HEK293 (cell line): ENCODE results near the gene NUP85.
A peak's percentile ranks its signal among the peaks of the same experiment; 100 is the strongest.
"Not testable (repeated sequence)": the region's sequence is repeated elsewhere in the genome, so short reads cannot be mapped to it uniquely, and the experiment has no call there.

ENCODE experiments used
- CTCF ChIA-PET: fragments of 350-600 bp; formaldehyde crosslinking; extraction: SDS; loops from one replicate; lab custom pipeline; 2021; ENCODE audit warnings: antibody characterized with exemption; lab: Yijun Ruan, JAX
- POLR2A ChIA-PET: fragments of 300-600 bp; formaldehyde crosslinking; extraction: SDS; loops from one replicate; lab custom pipeline; 2020; ENCODE audit warnings: antibody characterized with exemption, inconsistent platforms; lab: Yijun Ruan, JAX
- H3K27ac ChIP-seq: fragments of 200-500 bp; sonication (Bioruptor generic); 2 replicates; pipeline ENCODE4 v1.5.1; 2014; ENCODE audit warnings: low read depth, low read length, control low read depth, inconsistent platforms; ENCODE audit errors: extremely low read depth
- H3K36me3 ChIP-seq, 2 experiments: fragments of 200-500 bp in 1 of 2; sonication (Bioruptor generic) in 1 of 2; 1 replicate in 1 of 2; 2 replicates in 1 of 2; pipeline ENCODE4 v1.5.1; 2014 to 2017; ENCODE audit warnings: inconsistent platforms in 2 of 2, low read length in 2 of 2; ENCODE audit not compliant: control insufficient read depth in 2 of 2, insufficient read depth in 1 of 2
- H3K4me1 ChIP-seq: fragments of 200-500 bp; sonication (Bioruptor generic); 2 replicates; pipeline ENCODE4 v1.5.1; 2014; ENCODE audit warnings: mild to moderate bottlenecking, low read length, inconsistent platforms; ENCODE audit not compliant: control insufficient read depth, insufficient read depth
- H3K4me3 ChIP-seq: 2 replicates; pipeline ENCODE4 v1.5.1; 2011; ENCODE audit warnings: low read depth, mild to moderate bottlenecking, control low read depth, low read length, moderate library complexity
- H3K9me3 ChIP-seq: fragments of 200-500 bp; sonication (Bioruptor generic); 2 replicates; pipeline ENCODE4 v1.5.1; 2014; ENCODE audit warnings: low read depth, low read length, inconsistent platforms; ENCODE audit not compliant: control insufficient read depth, insufficient read depth
- BCL11B ChIP-seq: fragments of 450-650 bp; formaldehyde crosslinking; IDR thresholded peaks from 2 replicates; pipeline ENCODE4 v1.5.1; 2016; ENCODE audit warnings: low read depth, missing biosample characterization, missing genetic modification characterization
- BCL6B ChIP-seq: fragments of 450-650 bp; formaldehyde crosslinking; IDR thresholded peaks from 2 replicates; pipeline ENCODE4 v1.5.1; 2017; ENCODE audit warnings: missing biosample characterization, missing genetic modification characterization
- HIC1 ChIP-seq: fragments of 450-650 bp; formaldehyde crosslinking; IDR thresholded peaks from 2 replicates; pipeline ENCODE4 v1.5.1; 2016; ENCODE audit warnings: missing biosample characterization, missing genetic modification characterization
- MZF1 ChIP-seq: fragments of 450-650 bp; formaldehyde crosslinking; IDR thresholded peaks from 2 replicates; pipeline ENCODE4 v1.5.1; 2017; ENCODE audit warnings: missing biosample characterization, missing genetic modification characterization, borderline replicate concordance
- OSR2 ChIP-seq: fragments of 450-650 bp; formaldehyde crosslinking; IDR thresholded peaks from 2 replicates; pipeline ENCODE4 v1.5.1; 2016; ENCODE audit warnings: missing biosample characterization, missing genetic modification characterization
- REST ChIP-seq: fragments of 450-650 bp; formaldehyde crosslinking; IDR thresholded peaks from 2 replicates; pipeline ENCODE4 v1.5.1; 2016; ENCODE audit warnings: missing biosample characterization, missing genetic modification characterization
- SALL2 ChIP-seq: fragments of 450-650 bp; formaldehyde crosslinking; IDR thresholded peaks from 2 replicates; pipeline ENCODE4 v1.5.0; 2017; ENCODE audit warnings: missing biosample characterization, mild to moderate bottlenecking, missing genetic modification characterization, borderline replicate concordance
- ZBTB1 ChIP-seq: fragments of 450-650 bp; formaldehyde crosslinking; IDR thresholded peaks from 2 replicates; pipeline ENCODE4 v1.5.1; 2016; ENCODE audit warnings: missing biosample characterization, missing genetic modification characterization
- ZFP3 ChIP-seq: fragments of 450-650 bp; formaldehyde crosslinking; IDR thresholded peaks from 2 replicates; pipeline ENCODE4 v1.5.1; 2016; ENCODE audit warnings: low read depth, missing biosample characterization, missing genetic modification characterization
- ZNF114 ChIP-seq: fragments of 450-650 bp; formaldehyde crosslinking; IDR thresholded peaks from 2 replicates; pipeline ENCODE4 v1.5.0; 2017; ENCODE audit warnings: missing biosample characterization, missing genetic modification characterization
- ZNF138 ChIP-seq: fragments of 450-650 bp; formaldehyde crosslinking; IDR thresholded peaks from 2 replicates; pipeline ENCODE4 v1.5.1; 2016; ENCODE audit warnings: missing biosample characterization, missing genetic modification characterization, borderline replicate concordance
- ZNF155 ChIP-seq: fragments of 450-650 bp; formaldehyde crosslinking; IDR thresholded peaks from 2 replicates; pipeline ENCODE4 v1.5.1; 2016; ENCODE audit warnings: missing biosample characterization, missing genetic modification characterization
- ZNF169 ChIP-seq: fragments of 450-650 bp; formaldehyde crosslinking; IDR thresholded peaks from 2 replicates; pipeline ENCODE4 v1.5.1; 2016; ENCODE audit warnings: missing biosample characterization, missing genetic modification characterization
- ZNF2 ChIP-seq: fragments of 450-650 bp; formaldehyde crosslinking; IDR thresholded peaks from 2 replicates; pipeline ENCODE4 v1.5.1; 2016; ENCODE audit warnings: missing biosample characterization, missing genetic modification characterization
- ZNF266 ChIP-seq: fragments of 450-650 bp; formaldehyde crosslinking; IDR thresholded peaks from 2 replicates; pipeline ENCODE4 v1.5.1; 2016; ENCODE audit warnings: missing biosample characterization, missing genetic modification characterization, low read depth
- ZNF37A ChIP-seq: fragments of 450-650 bp; IDR thresholded peaks from 2 replicates; pipeline ENCODE4 v1.5.1; 2018; ENCODE audit warnings: missing biosample characterization, missing genetic modification characterization
- ZNF391 ChIP-seq: fragments of 450-650 bp; formaldehyde crosslinking; IDR thresholded peaks from 2 replicates; pipeline ENCODE4 v1.5.1; 2016; ENCODE audit warnings: low read depth, missing biosample characterization, missing genetic modification characterization, borderline replicate concordance
- ZNF426 ChIP-seq: fragments of 450-650 bp; formaldehyde crosslinking; IDR thresholded peaks from 2 replicates; pipeline ENCODE4 v1.5.1; 2017; ENCODE audit warnings: missing biosample characterization, missing genetic modification characterization, mild to moderate bottlenecking, inconsistent platforms, moderate library complexity
- ZNF521 ChIP-seq: fragments of 450-650 bp; formaldehyde crosslinking; IDR thresholded peaks from 2 replicates; pipeline ENCODE4 v1.5.1; 2017; ENCODE audit warnings: missing biosample characterization, mild to moderate bottlenecking, missing genetic modification characterization
- ZNF600 ChIP-seq: fragments of 450-650 bp; formaldehyde crosslinking; IDR thresholded peaks from 2 replicates; pipeline ENCODE4 v1.5.1; 2016; ENCODE audit warnings: missing biosample characterization, missing genetic modification characterization
- ZNF621 ChIP-seq: fragments of 450-650 bp; formaldehyde crosslinking; IDR thresholded peaks from 2 replicates; pipeline ENCODE4 v1.5.1; 2017; ENCODE audit warnings: missing biosample characterization, missing genetic modification characterization
- ZNF677 ChIP-seq: fragments of 450-650 bp; IDR thresholded peaks from 2 replicates; pipeline ENCODE4 v1.5.0; 2018; ENCODE audit warnings: missing biosample characterization, mild to moderate bottlenecking, missing genetic modification characterization, moderate library complexity
- ZNF768 ChIP-seq: fragments of 450-650 bp; formaldehyde crosslinking; IDR thresholded peaks from 2 replicates; pipeline ENCODE4 v1.5.1; 2018; ENCODE audit warnings: missing biosample characterization, mild to moderate bottlenecking, missing genetic modification characterization
- ZNF776 ChIP-seq: fragments of 450-650 bp; formaldehyde crosslinking; IDR thresholded peaks from 2 replicates; pipeline ENCODE4 v1.5.0; 2017; ENCODE audit warnings: missing biosample characterization, missing genetic modification characterization, borderline replicate concordance
- ZNF777 ChIP-seq: fragments of 450-650 bp; formaldehyde crosslinking; IDR thresholded peaks from 2 replicates; pipeline ENCODE4 v1.5.1; 2017; ENCODE audit warnings: missing biosample characterization, missing genetic modification characterization, borderline replicate concordance
- ZNF830 ChIP-seq: fragments of 450-650 bp; IDR thresholded peaks from 2 replicates; pipeline ENCODE4 v1.5.0; 2018; ENCODE audit warnings: missing biosample characterization, missing genetic modification characterization, low read depth, mild to moderate bottlenecking, moderate library complexity
- TF ChIP-seq, protein P1 (sequence below): IDR thresholded peaks from 2 replicates; pipeline ENCODE4 v1.6.1; 2011; ENCODE audit warnings: mild to moderate bottlenecking, low read depth, low read length, borderline replicate concordance
- TF ChIP-seq, protein P2 (sequence below): fragments of 450-650 bp; formaldehyde crosslinking; IDR thresholded peaks from 2 replicates; pipeline ENCODE4 v1.5.1; 2016; ENCODE audit warnings: missing biosample characterization, missing genetic modification characterization

The NUP85 gene

GRCh38 chr17:75205037-75205792, at the start of gene NUP85 (continued):
- TF ChIP-seq REST (tag by site-specific recombination) (peak; percentile 39; the same call in 1 of the 2 replicates), ZNF169 (tag by site-specific recombination) (no peak), BCL6B (no peak), ZNF37A (no peak), ZNF138 (tag by site-specific recombination) (no peak), ZNF521 (tag by site-specific recombination) (no peak), ZNF600 (tag by site-specific recombination) (peak; percentile 96), ZNF114 (tag by site-specific recombination) (no peak), SALL2 (tag by site-specific recombination) (no peak), ZBTB1 (no peak), ZNF621 (tag by site-specific recombination) (no peak), ZNF155 (tag by site-specific recombination) (no peak), HIC1 (tag by site-specific recombination) (no peak), ZNF768 (tag by site-specific recombination) (no peak; the same call in 1 of the 2 replicates), ZNF391 (peak; percentile 86; the same call in 1 of the 2 replicates), MZF1 (tag by site-specific recombination) (no peak), ZNF830 (no peak), ZNF677 (tag by site-specific recombination) (no peak), ZNF266 (no peak), ZFP3 (tag by site-specific recombination) (no peak), BCL11B (no peak; the same call in 1 of the 2 replicates), ZNF426 (no peak), ZNF2 (tag by site-specific recombination) (peak; percentile 74; the same call in 1 of the 2 replicates), ZNF776 (tag by site-specific recombination) (no peak), ZNF777 (peak; percentile 86; the same call in 1 of the 2 replicates), OSR2 (no peak)
- TF ChIP-seq, protein P1, sequence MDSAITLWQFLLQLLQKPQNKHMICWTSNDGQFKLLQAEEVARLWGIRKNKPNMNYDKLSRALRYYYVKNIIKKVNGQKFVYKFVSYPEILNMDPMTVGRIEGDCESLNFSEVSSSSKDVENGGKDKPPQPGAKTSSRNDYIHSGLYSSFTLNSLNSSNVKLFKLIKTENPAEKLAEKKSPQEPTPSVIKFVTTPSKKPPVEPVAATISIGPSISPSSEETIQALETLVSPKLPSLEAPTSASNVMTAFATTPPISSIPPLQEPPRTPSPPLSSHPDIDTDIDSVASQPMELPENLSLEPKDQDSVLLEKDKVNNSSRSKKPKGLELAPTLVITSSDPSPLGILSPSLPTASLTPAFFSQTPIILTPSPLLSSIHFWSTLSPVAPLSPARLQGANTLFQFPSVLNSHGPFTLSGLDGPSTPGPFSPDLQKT: no peak
- TF ChIP-seq, protein P2, sequence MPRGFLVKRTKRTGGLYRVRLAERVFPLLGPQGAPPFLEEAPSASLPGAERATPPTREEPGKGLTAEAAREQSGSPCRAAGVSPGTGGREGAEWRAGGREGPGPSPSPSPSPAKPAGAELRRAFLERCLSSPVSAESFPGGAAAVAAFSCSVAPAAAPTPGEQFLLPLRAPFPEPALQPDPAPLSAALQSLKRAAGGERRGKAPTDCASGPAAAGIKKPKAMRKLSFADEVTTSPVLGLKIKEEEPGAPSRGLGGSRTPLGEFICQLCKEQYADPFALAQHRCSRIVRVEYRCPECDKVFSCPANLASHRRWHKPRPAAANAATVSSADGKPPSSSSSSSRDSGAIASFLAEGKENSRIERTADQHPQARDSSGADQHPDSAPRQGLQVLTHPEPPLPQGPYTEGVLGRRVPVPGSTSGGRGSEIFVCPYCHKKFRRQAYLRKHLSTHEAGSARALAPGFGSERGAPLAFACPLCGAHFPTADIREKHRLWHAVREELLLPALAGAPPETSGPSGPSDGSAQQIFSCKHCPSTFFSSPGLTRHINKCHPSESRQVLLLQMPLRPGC: peak; percentile 31; the same call in 1 of the 2 replicates

DNA sequence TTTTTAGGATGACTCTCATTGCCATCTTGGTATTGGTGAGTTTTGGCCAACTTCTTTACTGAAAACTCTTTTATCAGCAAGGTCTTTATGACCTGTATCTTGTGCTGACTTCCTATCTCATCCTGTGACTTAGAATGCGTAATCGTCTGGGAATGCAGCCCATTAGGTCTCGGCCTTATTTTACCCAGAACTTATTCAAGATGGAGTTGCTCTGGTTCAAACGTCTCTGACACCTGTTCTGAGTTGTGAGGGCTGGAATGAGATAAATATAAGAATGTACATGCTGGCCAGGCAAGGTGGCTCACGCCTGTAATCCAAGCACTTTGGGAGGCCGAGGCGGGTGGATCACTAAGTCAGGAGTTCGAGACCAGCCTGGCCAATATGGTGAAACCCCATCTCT, 47.0 kb upstream of the NUP85 start:
- POLR2A ChIA-PET, H3K27ac ChIP-seq, H3K9me3 ChIP-seq, H3K4me1 ChIP-seq, H3K4me3 ChIP-seq: not testable (repeated sequence)
- CTCF ChIA-PET: interaction anchor here (0.7 to 3.8 kb wide), 6 partner anchors 13 to 214 kb away, joined by 3 to 21 read pairs (median 5); no protein-coding TSS in a partner anchor
- peaks cover 23 to 33% of the 10 kb centered on the region in 2 experiments; a peak in 2 of 3 replicates for H3K36me3 ChIP-seq
